SK-N-SH (cell line): Measurements from ENCODE around the gene BTAF1. TPM values are rescaled to one million over a fixed set of nuclear protein-coding genes. Genes with fewer than 3 reads are reported as not detected.
A peak's percentile ranks its signal among the peaks of the same experiment; 100 is the strongest.

ENCODE experiments used
- CTCF ChIA-PET: fragments of 300-600, 350-600 bp; formaldehyde crosslinking; extraction: SDS; loops from one replicate; lab custom pipeline; 2021; lab: Yijun Ruan, JAX
- POLR2A ChIA-PET: fragments of 350-600 bp; sonication (Branson Sonifier 250); formaldehyde crosslinking; extraction: SDS; loops from one replicate; lab custom pipeline; 2020; ENCODE audit warnings: antibody characterized with exemption, inconsistent platforms; lab: Yijun Ruan, JAX
- DNase-seq: peaks from one replicate; pipeline ENCODE4 v3.0.0; 2012
- H2AFZ ChIP-seq: fragments of 200-600 bp; sonication (generic); 2 replicates; pipeline ENCODE4 v1.8.1; 2016; ENCODE audit warnings: antibody characterized with exemption, mild to moderate bottlenecking, low read depth
- H3F3A ChIP-seq: fragments of 200-600 bp; sonication (generic); replicated peaks from 2 replicates; pipeline ENCODE3; 2016; ENCODE audit warnings: antibody characterized with exemption, mild to moderate bottlenecking; ENCODE audit not compliant: insufficient read depth
- H3K27ac ChIP-seq, 2 experiments: fragments of 200-500 bp in 1 of 2; fragments of 200-600 bp in 1 of 2; sonication (Bioruptor generic) in 1 of 2; sonication (generic), shearing (Covaris generic) in 1 of 2; 2 replicates each; pipeline versions ENCODE4 v1.5.1 to v1.6.1; 2014 to 2016; ENCODE audit warnings: low read depth in 2 of 2, inconsistent platforms in 1 of 2, low read length in 1 of 2, mild to moderate bottlenecking in 1 of 2, mixed read lengths in 1 of 2
- H3K27me3 ChIP-seq: fragments of 200-600 bp; sonication (generic), shearing (Covaris generic); 2 replicates; pipeline ENCODE4 v1.6.1; 2016; ENCODE audit warnings: mixed run types; ENCODE audit not compliant: insufficient read depth
- H3K36me3 ChIP-seq, 2 experiments: fragments of 200-500 bp in 1 of 2; fragments of 200-600 bp in 1 of 2; sonication (Bioruptor generic) in 1 of 2; sonication (generic) in 1 of 2; replicated peaks in 1 of 2; 2 replicates each; pipeline versions ENCODE3 to v1.5.1; 2014 to 2016; ENCODE audit warnings: low read length in 1 of 2, mild to moderate bottlenecking in 1 of 2; ENCODE audit not compliant: insufficient read depth in 2 of 2, control insufficient read depth in 1 of 2
- H3K4me1 ChIP-seq, 2 experiments: fragments of 200-500 bp in 1 of 2; fragments of 200-600 bp in 1 of 2; sonication (Bioruptor generic) in 1 of 2; sonication (generic), shearing (Covaris generic) in 1 of 2; 2 replicates each; pipeline versions ENCODE4 v1.5.1 to v1.6.1; 2014 to 2016; ENCODE audit warnings: low read depth in 1 of 2, low read length in 1 of 2, mixed run types in 1 of 2; ENCODE audit not compliant: insufficient read depth in 2 of 2, control insufficient read depth in 1 of 2
- H3K4me2 ChIP-seq: fragments of 200-600 bp; sonication (generic), shearing (Covaris generic); 2 replicates; pipeline ENCODE4 v1.6.1; 2017; ENCODE audit warnings: mixed run types
- H3K4me3 ChIP-seq, 2 experiments: fragments of 200-500 bp in 1 of 2; fragments of 200-600 bp in 1 of 2; sonication (Bioruptor generic) in 1 of 2; sonication (generic), shearing (Covaris generic) in 1 of 2; 2 replicates each; pipeline versions ENCODE4 v1.5.1 to v1.8.1; 2014 to 2016; ENCODE audit warnings: low read depth in 2 of 2, inconsistent platforms in 1 of 2, low read length in 1 of 2, mild to moderate bottlenecking in 1 of 2, mixed read lengths in 1 of 2, moderate library complexity in 1 of 2
- H3K79me2 ChIP-seq: fragments of 200-600 bp; sonication (generic); 2 replicates; pipeline ENCODE4 v1.8.1; 2017; ENCODE audit warnings: mild to moderate bottlenecking; ENCODE audit not compliant: insufficient read depth
- H3K9ac ChIP-seq: fragments of 200-600 bp; sonication (generic); 2 replicates; pipeline ENCODE4 v1.6.1; 2017; ENCODE audit warnings: mixed run types
- H3K9me2 ChIP-seq: fragments of 200-600 bp; sonication (generic); 2 replicates; pipeline ENCODE4 v1.6.1; 2017; ENCODE audit warnings: mixed run types
- H3K9me3 ChIP-seq: fragments of 200-600 bp; sonication (generic); 2 replicates; pipeline ENCODE4 v1.6.1; 2017; ENCODE audit warnings: mixed run types, mild to moderate bottlenecking, moderate library complexity
- H4K20me1 ChIP-seq: fragments of 200-600 bp; sonication (generic); 2 replicates; pipeline ENCODE4 v1.6.1; 2017; ENCODE audit warnings: mild to moderate bottlenecking, mixed run types; ENCODE audit not compliant: insufficient read depth
- FOSL2 ChIP-seq: IDR thresholded peaks from 2 replicates; pipeline ENCODE4 v1.4.0; 2012; ENCODE audit warnings: low read depth, mild to moderate bottlenecking, moderate library complexity, borderline replicate concordance
- FOXM1 ChIP-seq: IDR thresholded peaks from 2 replicates; pipeline ENCODE4 v1.4.0; 2012; ENCODE audit warnings: low read depth, mild to moderate bottlenecking
- GABPA ChIP-seq: IDR thresholded peaks from 2 replicates; pipeline ENCODE4 v1.4.0; 2012; ENCODE audit warnings: low read depth, mild to moderate bottlenecking
- GATA2 ChIP-seq: sonication (generic); formaldehyde crosslinking; IDR thresholded peaks from 2 replicates; pipeline ENCODE4 v1.5.0; 2020; ENCODE audit warnings: mild to moderate bottlenecking, missing genetic modification reagents
- JUND ChIP-seq: IDR thresholded peaks from 2 replicates; pipeline ENCODE4 v1.4.0; 2012
- RFX5 ChIP-seq: IDR thresholded peaks from 2 replicates; pipeline ENCODE4 v1.6.1; 2012; ENCODE audit warnings: mild to moderate bottlenecking, improper control_type of control experiment, low read length
- RXRA ChIP-seq: IDR thresholded peaks from 2 replicates; pipeline ENCODE4 v1.4.0; 2012; ENCODE audit warnings: low read depth, mild to moderate bottlenecking, borderline replicate concordance
- TAF1 ChIP-seq: IDR thresholded peaks from 2 replicates; pipeline ENCODE4 v1.6.1; 2012; ENCODE audit warnings: low read depth, mild to moderate bottlenecking, low read length, moderate library complexity, borderline replicate concordance
- WGBS: methylation state at CpG from one replicate; pipeline ENCODE4 v1.1.6; 2017; ENCODE audit warnings: low lambda C conversion rate; 5-methylcytosine and 5-hydroxymethylcytosine counted together
- polyA plus RNA-seq, 3 experiments: library from polyadenylated mRNA; depleted of rRNA; stranded (reverse); fragments of >200 nt; gene quantifications; 2 replicates each; pipeline ENCODE4 v1.2.3, GENCODE V29; 2012
- TF ChIP-seq, protein P1 (sequence below): fragments of 150-350 bp; IDR thresholded peaks from 2 replicates; pipeline ENCODE4 v1.6.1; 2017; ENCODE audit warnings: antibody characterized with exemption, low read length, low read depth, borderline replicate concordance
- TF ChIP-seq, protein P2 (sequence below): IDR thresholded peaks from 2 replicates; pipeline ENCODE4; 2012
- TF ChIP-seq, protein P3 (sequence below): IDR thresholded peaks from 2 replicates; pipeline ENCODE4 v1.4.0; 2012; ENCODE audit warnings: low read depth, borderline replicate concordance
- TF ChIP-seq, protein P4 (sequence below): fragments of 200-600 bp; sonication (generic); IDR thresholded peaks from 2 replicates; pipeline ENCODE4 v1.6.1; 2017; ENCODE audit warnings: antibody characterized with exemption, mild to moderate bottlenecking, moderate library complexity

Gene BTAF1
- polyA plus RNA-seq, 1 of the 3 experiments (the other 2 are of a cell fraction), result 9.8 TPM

DNA sequence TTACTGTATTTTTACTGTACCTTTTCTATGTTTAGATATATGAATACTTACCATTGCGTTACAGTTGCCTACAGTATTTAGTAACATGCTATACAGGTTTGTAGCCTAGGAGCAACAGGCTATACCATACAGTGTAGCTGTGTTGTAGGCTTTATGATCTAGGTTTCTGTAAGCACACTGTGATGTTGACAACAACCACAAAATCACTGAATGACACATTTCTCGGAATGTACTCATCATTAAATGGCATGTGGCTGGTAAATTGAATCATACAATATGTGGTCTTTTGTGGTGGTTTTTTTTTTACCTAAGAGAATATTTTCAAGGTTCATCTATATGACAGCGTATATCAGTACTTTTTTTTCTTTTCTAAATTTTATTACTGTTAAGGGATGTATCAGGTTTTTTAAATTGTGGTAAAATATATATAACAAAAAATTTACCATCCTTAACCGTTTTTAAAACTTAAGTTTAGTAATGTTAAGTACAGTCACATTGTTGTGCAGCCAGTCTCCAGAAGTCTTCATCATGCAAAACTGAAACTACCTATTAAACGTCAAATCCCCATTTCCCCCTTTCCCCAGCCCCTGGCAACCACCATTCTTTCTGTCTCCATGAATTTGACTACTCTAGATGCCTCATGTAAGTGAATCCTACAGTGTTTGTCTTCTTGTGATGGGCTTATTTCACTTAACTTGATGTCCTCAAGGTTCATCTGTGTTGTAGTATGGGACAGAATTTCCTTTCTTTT lies 21.5 kb downstream of the BTAF1 start:
- DNase-seq, result no peak

DNA sequence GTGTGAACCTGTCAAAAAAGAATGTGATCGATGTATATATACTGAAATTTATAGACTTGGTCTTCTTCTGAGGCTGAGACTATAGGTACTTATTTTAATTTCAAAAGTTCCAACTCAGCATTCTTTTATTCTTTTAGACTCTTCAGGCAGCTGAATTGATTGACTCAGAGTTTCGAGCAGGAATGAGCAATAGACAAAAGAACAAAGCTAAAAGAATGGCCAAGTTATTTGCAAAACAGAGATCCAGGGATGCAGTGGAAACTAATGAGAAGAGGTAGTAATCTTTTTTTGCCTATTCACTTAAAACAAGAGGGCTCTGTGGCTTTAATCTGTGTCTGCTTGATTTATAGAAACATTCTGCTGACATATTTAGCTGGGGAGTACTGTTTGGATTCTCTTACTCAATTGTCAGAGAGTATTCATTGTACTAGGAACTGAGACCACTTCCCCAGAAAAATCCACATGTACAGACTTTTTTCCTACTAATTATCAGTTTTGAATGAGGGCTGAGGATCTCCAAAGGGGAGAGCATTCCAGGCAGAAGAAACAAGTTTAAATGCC lies 30.1 kb downstream of the BTAF1 start:
- DNase-seq, result no peak
- WGBS, result 91% methylated on average over 2 of the region's 2 CpGs
- ChIA-PET CTCF (no interaction called here), POLR2A (no interaction called here)
- peaks cover 60 to 72% of the 10 kb centered on the region in 2 experiments for H3K36me3 ChIP-seq
- no peak overlapping the region for H3K9ac ChIP-seq
- no peak overlapping the region for H3K27ac ChIP-seq
- H4K20me1 ChIP-seq, result no peaks in the 10 kb centered on the region
- no peak overlapping the region for H2AFZ ChIP-seq
- H3K4me3 ChIP-seq, result no peak overlapping the region
- peaks cover 15% of the 10 kb centered on the region; the same call in 1 of the 2 replicates for H3K79me2 ChIP-seq
- no peaks in the 10 kb centered on the region for H3F3A ChIP-seq
- H3K4me2 ChIP-seq, result no peak overlapping the region
- no peaks in the 10 kb centered on the region for H3K4me1 ChIP-seq
- H3K27me3 ChIP-seq, result no peaks in the 10 kb centered on the region
- TF ChIP-seq, protein P1, sequence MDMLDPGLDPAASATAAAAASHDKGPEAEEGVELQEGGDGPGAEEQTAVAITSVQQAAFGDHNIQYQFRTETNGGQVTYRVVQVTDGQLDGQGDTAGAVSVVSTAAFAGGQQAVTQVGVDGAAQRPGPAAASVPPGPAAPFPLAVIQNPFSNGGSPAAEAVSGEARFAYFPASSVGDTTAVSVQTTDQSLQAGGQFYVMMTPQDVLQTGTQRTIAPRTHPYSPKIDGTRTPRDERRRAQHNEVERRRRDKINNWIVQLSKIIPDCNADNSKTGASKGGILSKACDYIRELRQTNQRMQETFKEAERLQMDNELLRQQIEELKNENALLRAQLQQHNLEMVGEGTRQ, result no peak
- TF ChIP-seq TAF1 (no peak), FOXM1 (no peak), GABPA (no peak), RFX5 (no peak), RXRA (no peak), JUND (no peak), GATA2 (CRISPR knock-in tag) (no peak)
- TF ChIP-seq, protein P2, sequence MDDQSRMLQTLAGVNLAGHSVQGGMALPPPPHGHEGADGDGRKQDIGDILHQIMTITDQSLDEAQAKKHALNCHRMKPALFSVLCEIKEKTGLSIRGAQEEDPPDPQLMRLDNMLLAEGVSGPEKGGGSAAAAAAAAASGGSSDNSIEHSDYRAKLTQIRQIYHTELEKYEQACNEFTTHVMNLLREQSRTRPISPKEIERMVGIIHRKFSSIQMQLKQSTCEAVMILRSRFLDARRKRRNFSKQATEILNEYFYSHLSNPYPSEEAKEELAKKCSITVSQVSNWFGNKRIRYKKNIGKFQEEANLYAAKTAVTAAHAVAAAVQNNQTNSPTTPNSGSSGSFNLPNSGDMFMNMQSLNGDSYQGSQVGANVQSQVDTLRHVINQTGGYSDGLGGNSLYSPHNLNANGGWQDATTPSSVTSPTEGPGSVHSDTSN, result no peak
- TF ChIP-seq, protein P3, sequence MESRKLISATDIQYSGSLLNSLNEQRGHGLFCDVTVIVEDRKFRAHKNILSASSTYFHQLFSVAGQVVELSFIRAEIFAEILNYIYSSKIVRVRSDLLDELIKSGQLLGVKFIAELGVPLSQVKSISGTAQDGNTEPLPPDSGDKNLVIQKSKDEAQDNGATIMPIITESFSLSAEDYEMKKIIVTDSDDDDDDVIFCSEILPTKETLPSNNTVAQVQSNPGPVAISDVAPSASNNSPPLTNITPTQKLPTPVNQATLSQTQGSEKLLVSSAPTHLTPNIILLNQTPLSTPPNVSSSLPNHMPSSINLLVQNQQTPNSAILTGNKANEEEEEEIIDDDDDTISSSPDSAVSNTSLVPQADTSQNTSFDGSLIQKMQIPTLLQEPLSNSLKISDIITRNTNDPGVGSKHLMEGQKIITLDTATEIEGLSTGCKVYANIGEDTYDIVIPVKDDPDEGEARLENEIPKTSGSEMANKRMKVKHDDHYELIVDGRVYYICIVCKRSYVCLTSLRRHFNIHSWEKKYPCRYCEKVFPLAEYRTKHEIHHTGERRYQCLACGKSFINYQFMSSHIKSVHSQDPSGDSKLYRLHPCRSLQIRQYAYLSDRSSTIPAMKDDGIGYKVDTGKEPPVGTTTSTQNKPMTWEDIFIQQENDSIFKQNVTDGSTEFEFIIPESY, result no peak
- TF ChIP-seq, protein P4, sequence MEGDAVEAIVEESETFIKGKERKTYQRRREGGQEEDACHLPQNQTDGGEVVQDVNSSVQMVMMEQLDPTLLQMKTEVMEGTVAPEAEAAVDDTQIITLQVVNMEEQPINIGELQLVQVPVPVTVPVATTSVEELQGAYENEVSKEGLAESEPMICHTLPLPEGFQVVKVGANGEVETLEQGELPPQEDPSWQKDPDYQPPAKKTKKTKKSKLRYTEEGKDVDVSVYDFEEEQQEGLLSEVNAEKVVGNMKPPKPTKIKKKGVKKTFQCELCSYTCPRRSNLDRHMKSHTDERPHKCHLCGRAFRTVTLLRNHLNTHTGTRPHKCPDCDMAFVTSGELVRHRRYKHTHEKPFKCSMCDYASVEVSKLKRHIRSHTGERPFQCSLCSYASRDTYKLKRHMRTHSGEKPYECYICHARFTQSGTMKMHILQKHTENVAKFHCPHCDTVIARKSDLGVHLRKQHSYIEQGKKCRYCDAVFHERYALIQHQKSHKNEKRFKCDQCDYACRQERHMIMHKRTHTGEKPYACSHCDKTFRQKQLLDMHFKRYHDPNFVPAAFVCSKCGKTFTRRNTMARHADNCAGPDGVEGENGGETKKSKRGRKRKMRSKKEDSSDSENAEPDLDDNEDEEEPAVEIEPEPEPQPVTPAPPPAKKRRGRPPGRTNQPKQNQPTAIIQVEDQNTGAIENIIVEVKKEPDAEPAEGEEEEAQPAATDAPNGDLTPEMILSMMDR, result no peak
- H3K9me3 ChIP-seq, result no peaks in the 10 kb centered on the region
- no peaks in the 10 kb centered on the region for H3K9me2 ChIP-seq

More for the DNA sequence above, 21.5 kb downstream of the BTAF1 start:
- Histone ChIP-seq H3K9me3 (no peaks in the 10 kb centered on the region), H3K79me2 (peaks cover 45% of the 10 kb centered on the region; the same call in 1 of the 2 replicates), H3K27ac (no peak overlapping the region; a peak in 1 of 4 replicates), H3K4me3 (no peak overlapping the region), H3K9me2 (no peaks in the 10 kb centered on the region), H3K4me2 (no peak overlapping the region), H2AFZ (no peak overlapping the region), H3F3A (peaks cover 11% of the 10 kb centered on the region), H3K4me1 (no peaks in the 10 kb centered on the region; a peak in 1 of 4 replicates), H3K36me3 (peaks cover 14 to 34% of the 10 kb centered on the region in 2 experiments), H4K20me1 (no peaks in the 10 kb centered on the region), H3K27me3 (no peaks in the 10 kb centered on the region), H3K9ac (no peak overlapping the region)
- POLR2A ChIA-PET, result interaction anchor here (0.9 kb wide), 1 partner anchor 13 kb away, joined by 3 read pairs; no protein-coding TSS in a partner anchor
- CTCF ChIA-PET, result no interaction called here
- TF ChIP-seq GABPA (no peak), FOSL2 (peak; percentile 20; the same call in 1 of the 2 replicates)
- 91% methylated on average over 5 of the region's 5 CpGs for WGBS
